GM20000 (cell line): ENCODE results near the gene AIP.

ENCODE experiments used
- DNase-seq: peaks from one replicate; pipeline ENCODE4 v3.0.0; 2012; ENCODE audit warnings: low spot score
- TF ChIP-seq, protein P1 (sequence below): IDR thresholded peaks from 2 replicates; pipeline ENCODE4 v1.5.1; 2012; ENCODE audit warnings: mild to moderate bottlenecking, control low read depth; ENCODE audit errors: extremely low read depth, missing control alignments

AIP gene

GRCh38 chr11:67490727-67491065 lies 7.9 kb downstream of the AIP start:
- no peak for DNase-seq
- TF ChIP-seq, protein P1, sequence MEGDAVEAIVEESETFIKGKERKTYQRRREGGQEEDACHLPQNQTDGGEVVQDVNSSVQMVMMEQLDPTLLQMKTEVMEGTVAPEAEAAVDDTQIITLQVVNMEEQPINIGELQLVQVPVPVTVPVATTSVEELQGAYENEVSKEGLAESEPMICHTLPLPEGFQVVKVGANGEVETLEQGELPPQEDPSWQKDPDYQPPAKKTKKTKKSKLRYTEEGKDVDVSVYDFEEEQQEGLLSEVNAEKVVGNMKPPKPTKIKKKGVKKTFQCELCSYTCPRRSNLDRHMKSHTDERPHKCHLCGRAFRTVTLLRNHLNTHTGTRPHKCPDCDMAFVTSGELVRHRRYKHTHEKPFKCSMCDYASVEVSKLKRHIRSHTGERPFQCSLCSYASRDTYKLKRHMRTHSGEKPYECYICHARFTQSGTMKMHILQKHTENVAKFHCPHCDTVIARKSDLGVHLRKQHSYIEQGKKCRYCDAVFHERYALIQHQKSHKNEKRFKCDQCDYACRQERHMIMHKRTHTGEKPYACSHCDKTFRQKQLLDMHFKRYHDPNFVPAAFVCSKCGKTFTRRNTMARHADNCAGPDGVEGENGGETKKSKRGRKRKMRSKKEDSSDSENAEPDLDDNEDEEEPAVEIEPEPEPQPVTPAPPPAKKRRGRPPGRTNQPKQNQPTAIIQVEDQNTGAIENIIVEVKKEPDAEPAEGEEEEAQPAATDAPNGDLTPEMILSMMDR, result no peak

DNA sequence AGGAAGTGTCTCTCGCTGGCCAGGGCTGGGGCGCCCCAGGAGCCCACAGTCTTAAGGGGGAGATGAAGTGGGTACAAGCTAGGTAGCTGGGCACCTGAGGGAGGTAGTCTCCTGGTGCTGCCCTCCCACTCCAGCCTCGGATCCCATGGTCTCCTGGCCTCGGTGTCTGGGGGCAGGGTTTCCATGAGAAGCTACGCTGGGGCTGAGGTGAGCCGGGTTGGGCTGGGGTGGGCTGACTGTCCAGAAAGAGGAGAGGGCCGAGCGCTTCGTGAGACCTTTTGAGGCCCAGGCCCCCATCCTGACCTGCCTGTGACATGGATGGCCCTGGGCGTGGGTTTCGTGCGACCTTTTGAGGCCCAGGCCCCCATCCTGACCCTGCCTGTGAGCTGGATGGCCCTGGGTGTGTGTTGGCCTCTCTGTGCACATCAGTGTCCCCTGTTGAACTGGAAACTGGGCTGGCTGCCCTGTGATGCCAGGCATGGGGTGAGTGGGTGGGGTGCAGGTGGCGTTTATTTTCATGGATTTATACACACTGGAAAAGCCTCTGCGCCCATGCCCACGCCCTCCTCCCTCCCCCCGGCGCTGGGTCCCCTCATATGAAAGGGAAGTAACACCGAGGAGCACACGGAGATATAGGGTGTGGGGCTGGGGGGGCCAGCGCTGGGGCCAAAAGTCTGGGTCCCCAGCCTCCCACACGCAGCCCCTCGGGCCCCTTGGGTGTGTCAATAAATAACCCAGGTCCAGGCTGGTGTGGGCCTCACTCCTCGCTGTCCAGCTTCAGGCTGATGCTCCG lies 8.6 kb downstream of the AIP start:
- TF ChIP-seq, protein P1, result no peak
- no peak for DNase-seq

DNA sequence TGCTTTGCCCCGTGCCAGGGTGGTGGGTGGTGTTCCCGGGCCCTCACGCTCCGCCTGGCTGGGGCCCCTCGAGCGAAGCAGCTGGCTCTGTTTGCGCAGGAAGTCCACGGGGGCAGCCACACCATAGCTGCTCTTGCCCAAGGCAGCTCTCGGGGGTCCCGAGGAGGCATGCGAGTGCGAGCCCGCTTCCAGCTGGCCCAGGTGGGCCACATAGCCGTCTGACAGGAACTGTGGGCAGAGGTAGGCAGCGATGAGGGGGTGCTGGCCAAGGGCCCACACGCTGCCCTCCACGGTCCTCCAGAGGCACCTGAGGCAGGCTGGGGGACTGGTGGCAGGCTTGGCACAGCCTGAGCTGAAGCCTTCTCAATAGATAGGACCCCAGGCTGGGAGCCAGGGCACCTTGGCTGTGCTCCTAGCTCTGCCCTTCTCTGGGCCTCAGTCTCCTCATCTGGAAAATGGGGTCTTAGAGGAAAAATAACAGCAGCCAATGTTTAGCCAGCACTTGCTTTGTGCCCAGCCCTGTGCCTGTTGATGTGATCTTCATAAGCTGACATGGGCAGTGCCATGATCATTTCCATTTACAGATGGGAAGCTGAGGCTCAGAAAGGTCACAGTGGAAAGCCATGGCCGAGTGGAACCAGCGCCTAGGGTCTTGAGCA lies 9.4 kb downstream of the AIP start:
- TF ChIP-seq, protein P1, result no peak
- no peak for DNase-seq

GRCh38 chr11:67492801-67493547 lies 10.1 kb downstream of the AIP start:
- no peak for DNase-seq
- TF ChIP-seq, protein P1, result no peak

GRCh38 chr11:67493548-67494370 lies 10.9 kb downstream of the AIP start:
- TF ChIP-seq, protein P1, result no peak
- DNase-seq, result no peak

DNA sequence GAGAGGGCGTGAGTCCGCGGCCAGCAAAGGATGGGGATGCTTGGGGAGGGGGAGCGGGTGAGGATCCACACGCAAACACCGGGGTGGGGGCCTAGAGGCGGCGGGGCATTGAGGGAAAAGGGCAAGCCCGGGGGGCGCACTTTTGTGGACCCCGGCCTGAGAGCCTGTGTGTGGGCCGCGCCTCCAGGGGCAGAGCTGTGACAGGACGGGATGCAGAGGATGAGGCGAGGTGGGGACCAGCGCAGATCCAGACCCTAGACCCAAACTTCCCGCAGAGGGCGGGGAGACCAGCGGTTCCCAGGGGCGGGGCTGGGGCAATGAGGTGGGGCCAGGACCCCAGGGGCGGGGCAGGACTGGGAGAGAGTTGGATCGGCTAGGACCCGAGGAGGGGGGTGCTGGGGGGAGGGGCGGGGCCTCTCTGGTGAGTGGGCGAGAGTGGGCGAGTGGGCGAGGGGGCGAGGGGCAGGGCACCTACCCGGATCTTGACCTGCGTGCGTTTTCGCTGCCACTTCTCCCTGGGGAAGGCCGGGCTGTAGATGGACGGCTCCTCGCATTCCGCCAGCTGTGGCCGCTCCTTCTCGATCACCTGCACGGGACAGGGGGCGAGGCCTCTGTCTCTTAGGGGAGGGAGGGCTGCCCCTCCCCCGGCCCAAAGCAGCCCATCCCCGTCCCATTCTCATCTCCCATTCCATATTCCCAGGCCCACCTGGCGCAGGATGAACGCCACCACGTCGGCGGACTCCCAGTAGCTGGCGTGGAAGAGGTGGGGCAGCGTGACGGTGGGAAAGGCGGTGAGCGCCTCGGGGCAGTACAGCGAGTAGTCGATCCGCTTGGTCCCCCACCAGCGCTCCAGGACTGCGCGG lies 11.8 kb downstream of the AIP start:
- TF ChIP-seq, protein P1, result no peak
- no peak for DNase-seq
